K562 (cell line): ENCODE results near the gene DLGAP1. TPM values are rescaled to one million over a fixed set of nuclear protein-coding genes. Genes with fewer than 3 reads are reported as not detected.

Experiments
- ATAC-seq: fragments of 200-7000 bp; cut with Tn5 transposase; 3 replicates; pipeline ENCODE4 v1.9.1; 2020; ENCODE audit warnings: moderate library complexity
- BruUV-seq: library from RNA; stranded (reverse); fragments of 400-500 nt; replicated peaks from 2 replicates; lab custom pipeline; 2021; lab: Mats Ljungman, UMichigan
- CTCF ChIA-PET: fragments of 300-600 bp; formaldehyde crosslinking; extraction: SDS; loops from one replicate; lab custom pipeline; 2021; ENCODE audit warnings: low intra/inter-chr PET ratio; lab: Yijun Ruan, JAX
- POLR2A ChIA-PET: fragments of 300-600, 350-650 bp; sonication (Branson Sonifier 250); formaldehyde crosslinking; extraction: SDS; loops from one replicate; lab custom pipeline; 2021; ENCODE audit warnings: antibody characterized with exemption, inconsistent platforms; lab: Yijun Ruan, JAX
- DNase-seq, 4 experiments: peaks; one replicate each; pipeline versions ENCODE4 v3.0.0 to v3.0.0-alpha.2; 2011 to 2018; ENCODE audit warnings: low spot score in 3 of 4, mixed read lengths in 3 of 4; ENCODE audit errors: extremely low read depth in 1 of 4
- FAIRE-seq: peaks from 2 replicates; lab custom pipeline; 2011; peaks lifted over from hg19 to GRCh38; lab: Jason Lieb, UNC
- H2AFZ ChIP-seq: 2 replicates; pipeline ENCODE4 v1.6.0; 2011; ENCODE audit warnings: low read depth, low read length, control low read depth, inconsistent platforms
- H3K27ac ChIP-seq: fragments of 200-600 bp; 3 replicates; pipeline ENCODE4 v1.8.0; 2011; ENCODE audit warnings: low read depth, mild to moderate bottlenecking, control low read depth, inconsistent platforms, low read length, moderate library complexity, mixed read lengths; ENCODE audit errors: extremely low read depth
- H3K27me3 ChIP-seq, 2 experiments: fragments of 300-600 bp in 1 of 2; 2 replicates in 1 of 2; 3 replicates in 1 of 2; pipeline versions ENCODE4 v1.6.0 to v1.8.0; 2011; ENCODE audit warnings: inconsistent platforms in 2 of 2, low read length in 2 of 2, mild to moderate bottlenecking in 1 of 2, mixed read lengths in 1 of 2, moderate library complexity in 1 of 2; ENCODE audit not compliant: control insufficient read depth in 2 of 2, insufficient read depth in 2 of 2
- H3K36me3 ChIP-seq: fragments of 300-600 bp; 3 replicates; pipeline ENCODE4 v1.8.0; 2011; ENCODE audit warnings: mild to moderate bottlenecking, low read length, inconsistent platforms; ENCODE audit not compliant: control insufficient read depth, insufficient read depth
- H3K4me1 ChIP-seq, 2 experiments: fragments of 200-600 bp in 1 of 2; replicated peaks in 1 of 2; 2 replicates in 1 of 2; 3 replicates in 1 of 2; pipeline versions ENCODE4 v1.5.1 to v1.8.0; 2011; ENCODE audit warnings: inconsistent platforms in 2 of 2, low read length in 2 of 2, mild to moderate bottlenecking in 1 of 2, mixed read lengths in 1 of 2, moderate library complexity in 1 of 2; ENCODE audit not compliant: control insufficient read depth in 2 of 2, insufficient read depth in 2 of 2
- H3K4me2 ChIP-seq: 2 replicates; pipeline ENCODE4 v1.6.1; 2011; ENCODE audit warnings: low read length, control low read depth, inconsistent platforms, mixed read lengths; ENCODE audit not compliant: insufficient read depth
- H3K4me3 ChIP-seq: fragments of 200-600 bp; sonication (generic), shearing (Covaris generic); 2 replicates; pipeline ENCODE4 v1.5.1; 2016; ENCODE audit warnings: control low read depth, inconsistent platforms
- H3K79me2 ChIP-seq: fragments of 200-600 bp; 3 replicates; pipeline ENCODE4 v1.8.0; 2011; ENCODE audit warnings: low read length, inconsistent platforms; ENCODE audit not compliant: control insufficient read depth, insufficient read depth
- H3K9ac ChIP-seq, 2 experiments: 2 replicates each; pipeline versions ENCODE4 v1.6.0 to v1.6.1; 2011; ENCODE audit warnings: low read depth in 2 of 2, low read length in 2 of 2, control low read depth in 1 of 2, inconsistent platforms in 1 of 2, mild to moderate bottlenecking in 1 of 2, mixed read lengths in 1 of 2; ENCODE audit not compliant: insufficient read depth in 1 of 2
- H3K9me1 ChIP-seq: one replicate; pipeline ENCODE4 v1.6.0; 2011; ENCODE audit warnings: inconsistent platforms, mild to moderate bottlenecking, low read length, moderate library complexity; ENCODE audit not compliant: control insufficient read depth, insufficient read depth
- H3K9me3 ChIP-seq: replicated peaks from 2 replicates; pipeline ENCODE4 v1.5.1; 2011; ENCODE audit warnings: low read depth, low read length, inconsistent platforms; ENCODE audit not compliant: control insufficient read depth, insufficient read depth
- H4K20me1 ChIP-seq: replicated peaks from 2 replicates; pipeline ENCODE4 v1.6.1; 2011; ENCODE audit warnings: low read length, inconsistent platforms, mixed read lengths; ENCODE audit not compliant: control insufficient read depth, insufficient read depth
- ARID3A ChIP-seq: IDR thresholded peaks from 2 replicates; pipeline ENCODE4 v1.6.1; 2012; ENCODE audit warnings: low read depth, low read length, improper control_type of control experiment, borderline replicate concordance
- CBFA2T2 ChIP-seq: fragments of 450-650 bp; conservative IDR thresholded peaks from 2 replicates; pipeline ENCODE4 v1.6.1; 2017; ENCODE audit warnings: mild to moderate bottlenecking
- CHD4 ChIP-seq: fragments of 200-600 bp; sonication (generic); IDR thresholded peaks from 3 replicates; pipeline ENCODE4 v1.6.1; 2012; ENCODE audit warnings: low read depth, mild to moderate bottlenecking, mixed read lengths, low read length, inconsistent platforms; ENCODE audit not compliant: insufficient read depth, insufficient replicate concordance, poor library complexity, severe bottlenecking
- ESRRB ChIP-seq: fragments of 250-450 bp; sonication (Bioruptor Pico); IDR thresholded peaks from 2 replicates; pipeline ENCODE4 v1.5.0; 2020; ENCODE audit warnings: mild to moderate bottlenecking, moderate library complexity, borderline replicate concordance
- HDAC2 ChIP-seq: fragments of 450-650 bp; IDR thresholded peaks from 2 replicates; pipeline ENCODE4 v1.6.1; 2016; ENCODE audit warnings: mild to moderate bottlenecking
- HLTF ChIP-seq: fragments of 450-650 bp; IDR thresholded peaks from 2 replicates; pipeline ENCODE4 v1.6.1; 2016
- HNRNPLL ChIP-seq: fragments of 200-400 bp; formaldehyde crosslinking; IDR thresholded peaks from 2 replicates; pipeline ENCODE4 v1.6.1; 2017; ENCODE audit warnings: low read length, low read depth, mild to moderate bottlenecking; ENCODE audit not compliant: poor library complexity, severe bottlenecking
- IRF1 ChIP-seq: sonication (generic); formaldehyde crosslinking; IDR thresholded peaks from 2 replicates; pipeline ENCODE4 v1.8.0; 2022; ENCODE audit warnings: missing genetic modification reagents, mild to moderate bottlenecking, borderline replicate concordance
- KDM4B ChIP-seq, 2 experiments: fragments of 450-650 bp in 1 of 2; sonication (generic) in 1 of 2; IDR thresholded peaks; 2 replicates each; pipeline ENCODE4 v1.6.1; 2016 to 2017; ENCODE audit warnings: borderline replicate concordance in 2 of 2, antibody characterized with exemption in 1 of 2, low read depth in 1 of 2, mild to moderate bottlenecking in 1 of 2
- NUFIP1 ChIP-seq: fragments of 450-650 bp; IDR thresholded peaks from 2 replicates; pipeline ENCODE4 v1.6.1; 2018; ENCODE audit not compliant: partially characterized antibody
- POLR2AphosphoS2 ChIP-seq: IDR thresholded peaks from 2 replicates; pipeline ENCODE4 v1.6.1; 2012; ENCODE audit warnings: low read length, improper control_type of control experiment
- SPI1 ChIP-seq: IDR thresholded peaks from 2 replicates; pipeline ENCODE4 v1.6.1; 2011; ENCODE audit warnings: low read depth, low read length, control low read depth, borderline replicate concordance
- STAT5B ChIP-seq: fragments of 250-450 bp; sonication (Bioruptor Pico); IDR thresholded peaks from 2 replicates; pipeline ENCODE4 v1.8.0; 2021; ENCODE audit warnings: mild to moderate bottlenecking, inconsistent platforms
- ZBTB7A ChIP-seq: IDR thresholded peaks from 2 replicates; pipeline ENCODE4 v1.6.1; 2011; ENCODE audit warnings: low read depth, mild to moderate bottlenecking, low read length, moderate library complexity, borderline replicate concordance; ENCODE audit not compliant: control insufficient read depth
- ZHX1 ChIP-seq: fragments of 150-350 bp; conservative IDR thresholded peaks from 2 replicates; pipeline ENCODE4 v1.6.1; 2014; ENCODE audit warnings: low read length
- ZNF24 ChIP-seq: fragments of 450-650 bp; IDR thresholded peaks from 2 replicates; pipeline ENCODE4 v1.6.1; 2016
- ZNF584 ChIP-seq: fragments of 200-800 bp; sonication (Bioruptor generic); IDR thresholded peaks from 2 replicates; pipeline ENCODE4 v1.6.1; 2016; ENCODE audit warnings: low read depth, mild to moderate bottlenecking, missing genetic modification characterization, missing compliant biosample characterization
- ZNF644 ChIP-seq: fragments of 200-800 bp; sonication (Bioruptor generic); IDR thresholded peaks from 2 replicates; pipeline ENCODE4 v1.6.1; 2016; ENCODE audit warnings: low read depth, missing genetic modification characterization, missing compliant biosample characterization
- ZNF764 ChIP-seq: fragments of 250-450 bp; sonication (Bioruptor Pico); IDR thresholded peaks from 2 replicates; pipeline ENCODE4 v1.4.0; 2020; ENCODE audit warnings: low read depth, mild to moderate bottlenecking, moderate library complexity
- WGBS: fragments of 100-300 bp; shearing (Covaris generic); methylation state at CpG from one replicate; pipeline ENCODE4 v1.1.6; 2016; ENCODE audit warnings: low coverage, mixed read lengths; ENCODE audit not compliant: insufficient coverage; ENCODE audit errors: missing lambda C conversion rate; 5-methylcytosine and 5-hydroxymethylcytosine counted together
- in situ Hi-C: fragments of 300-500 bp; cut with MboI; formaldehyde crosslinking; loops from 4 replicates; pipeline ENCODE4 v1.15.0; 2018; ENCODE audit warnings: inconsistent platforms, mixed read lengths
- intact Hi-C: fragments of 100-400 bp; cut with micrococcal nuclease; formaldehyde crosslinking; loops from 2 replicates; pipeline ENCODE4 v1.14.2; 2022
- polyA plus RNA-seq, 8 experiments: library from polyadenylated mRNA; depleted of rRNA in 4 of 8; stranded (reverse) in 5 of 8; unstranded in 3 of 8; fragments of >200 nt; fragmentation: Nextera tagmentation in 2 of 8; fragmentation: Illumina TruSeq in 1 of 8; extraction: Ambion mirVana in 2 of 8; extraction: Trizol in 1 of 8; gene quantifications; 2 replicates each; pipeline versions ENCODE4 v1.2.1 to v1.2.3, GENCODE V29; 2011 to 2014; ENCODE audit warnings: inconsistent platforms in 1 of 8, missing spikeins in 1 of 8
- total RNA-seq, 7 experiments: library from RNA; depleted of rRNA in 6 of 7; stranded (reverse); fragments of >200 nt in 6 of 7; fragmentation: Illumina TruSeq in 2 of 7; extraction: Trizol in 2 of 7; gene quantifications; 2 replicates each; pipeline versions ENCODE4 v1.2.1 to v1.2.3, GENCODE V29; 2011 to 2021; ENCODE audit warnings: low replicate concordance in 1 of 7

The DLGAP1 gene
- total and polyA plus RNA-seq, 9 of the 15 experiments (the other 6 are each of a cell fraction or from before 2014, with no cell fraction given): 0.04 to 0.22 (median 0.08) TPM

- FAIRE-seq (no peak), ATAC-seq (no peak), DNase-seq (no peak)
- no peaks in the 10 kb centered on the region for H3K36me3 ChIP-seq
- CTCF ChIA-PET: no interaction called here
- POLR2A ChIA-PET: no interaction called here
- no peaks in the 10 kb centered on the region for H4K20me1 ChIP-seq
- H3K27me3 ChIP-seq: no peaks in the 10 kb centered on the region
- no peaks in the 10 kb centered on the region for H3K4me1 ChIP-seq
- no peaks in the 10 kb centered on the region; the same call in 1 of the 2 replicates for H3K9me3 ChIP-seq
- no TSS peak for BruUV-seq
- no peaks in the 10 kb centered on the region for H3K79me2 ChIP-seq
- TF ChIP-seq SPI1: no peak
- no peak for TF ChIP-seq ESRRB (CRISPR knock-in tag)
- no peak for TF ChIP-seq ZNF644 (tag)
- no peak for TF ChIP-seq HNRNPLL
- TF ChIP-seq IRF1 (CRISPR knock-in tag): no peak
- TF ChIP-seq CHD4: no peak
- no peak for TF ChIP-seq NUFIP1
- TF ChIP-seq ZNF584 (CRISPR knock-in tag): no peak
- no peak for TF ChIP-seq POLR2AphosphoS2
- no peak for TF ChIP-seq ZNF24
- no peak for TF ChIP-seq STAT5B (CRISPR knock-in tag)
- TF ChIP-seq HLTF: no peak
- no peak for TF ChIP-seq KDM4B (IDR thresholded peaks at IDR 0.05; ENCODE audit: borderline replicate concordance in 2 of 2, low read depth in 1 of 2)
- TF ChIP-seq ZHX1: no peak
- no peak for TF ChIP-seq ARID3A
- TF ChIP-seq HDAC2: no peak
- TF ChIP-seq ZNF764: no peak
- TF ChIP-seq CBFA2T2: no peak
- TF ChIP-seq ZBTB7A: no peak
- no peak overlapping the region for H3K9ac ChIP-seq
- H3K9me1 ChIP-seq: no peaks in the 10 kb centered on the region
- H3K27ac ChIP-seq: no peak overlapping the region
- no peak overlapping the region for H3K4me2 ChIP-seq
- in situ Hi-C loops: no loop called here
- no peak overlapping the region for H3K4me3 ChIP-seq
- WGBS: 0% methylated on average over 2 of the region's 2 CpGs
- intact Hi-C loops: no loop called here
- no peak overlapping the region for H2AFZ ChIP-seq
Observed at GRCh38 chr18:4360221-4360715, 94.8 kb downstream of the DLGAP1 start.
